Naive thymus-derived CD4-positive, alpha-beta T cell (primary cell): Measurements from ENCODE around the gene GP9. TPM values are rescaled to one million over a fixed set of nuclear protein-coding genes. Genes with fewer than 3 reads are reported as not detected.
A peak's percentile ranks its signal among the peaks of the same experiment; 100 is the strongest.
"Not testable (repeated sequence)": the region's sequence is repeated elsewhere in the genome, so short reads cannot be mapped to it uniquely, and the experiment has no call there.

Experiments
- ATAC-seq: fragments of 150-1000 bp; cut with Tn5 transposase; 2 replicates; pipeline ENCODE4 v1.10.0; 2021; ENCODE audit warnings: mild to moderate bottlenecking, moderate library complexity
- CTCF ChIA-PET: fragments of 350-600 bp; sonication (Branson Sonifier 250); formaldehyde crosslinking; loops from one replicate; lab custom pipeline; 2021; ENCODE audit warnings: antibody characterized with exemption; lab: Charles Lee
- POLR2A ChIA-PET: fragments of 350-600 bp; sonication (Branson Sonifier 250); formaldehyde crosslinking; loops from one replicate; lab custom pipeline; 2021; ENCODE audit warnings: antibody characterized with exemption, inconsistent platforms; lab: Charles Lee
- DNase-seq, 9 donors: peaks; one replicate each; pipeline versions ENCODE4 v3.0.0 to v3.0.0-alpha.2; 2020 to 2022; ENCODE audit warnings: mixed read lengths in 1 of 9
- H3K27ac ChIP-seq: one replicate; pipeline ENCODE4 v1.7.0; 2013; ENCODE audit warnings: mild to moderate bottlenecking, low read depth, low read length, moderate library complexity
- H3K27me3 ChIP-seq, 2 donors: one replicate each; pipeline ENCODE4 v1.7.0; 2013; ENCODE audit warnings: low read length in 2 of 2, mild to moderate bottlenecking in 2 of 2, moderate library complexity in 2 of 2; ENCODE audit not compliant: control insufficient read depth in 2 of 2, insufficient read depth in 2 of 2
- H3K36me3 ChIP-seq, 3 experiments: 1 replicate in 2 of 3; 2 replicates in 1 of 3; pipeline ENCODE4 v1.7.0; 2013; ENCODE audit warnings: low read length in 3 of 3, mild to moderate bottlenecking in 3 of 3, moderate library complexity in 1 of 3; ENCODE audit not compliant: insufficient read depth in 3 of 3, control insufficient read depth in 2 of 3
- H3K4me1 ChIP-seq, 2 donors: one replicate each; pipeline ENCODE4 v1.7.0; 2013; ENCODE audit warnings: low read length in 2 of 2, mild to moderate bottlenecking in 2 of 2, moderate library complexity in 1 of 2; ENCODE audit not compliant: control insufficient read depth in 2 of 2, insufficient read depth in 2 of 2
- H3K4me3 ChIP-seq: 2 replicates; pipeline ENCODE4 v1.7.0; 2013; ENCODE audit warnings: mild to moderate bottlenecking, low read length
- H3K9me3 ChIP-seq, 3 experiments: 1 replicate in 2 of 3; 2 replicates in 1 of 3; pipeline ENCODE4 v1.7.0; 2013; ENCODE audit warnings: low read length in 3 of 3; ENCODE audit not compliant: control insufficient read depth in 2 of 3
- H3K27ac Mint-ChIP-seq, 9 donors: one replicate each; pipeline ENCODE4 v1.8.0; 2020 to 2022; ENCODE audit warnings: mixed read lengths in 9 of 9, mild to moderate bottlenecking in 8 of 9, moderate library complexity in 5 of 9, inconsistent platforms in 2 of 9
- H3K27me3 Mint-ChIP-seq, 5 donors: one replicate each; pipeline ENCODE4 v1.8.0; 2021 to 2022; ENCODE audit warnings: mixed read lengths in 5 of 5, mild to moderate bottlenecking in 1 of 5
- H3K36me3 Mint-ChIP-seq, 5 donors: one replicate each; pipeline ENCODE4 v1.8.0; 2020 to 2022; ENCODE audit warnings: mixed read lengths in 5 of 5, mild to moderate bottlenecking in 3 of 5, inconsistent platforms in 1 of 5
- H3K4me1 Mint-ChIP-seq, 7 donors: one replicate each; pipeline ENCODE4 v1.8.0; 2020 to 2022; ENCODE audit warnings: mixed read lengths in 7 of 7, mild to moderate bottlenecking in 3 of 7, inconsistent platforms in 1 of 7
- H3K4me3 Mint-ChIP-seq, 10 donors: one replicate each; pipeline ENCODE4 v1.8.0; 2020 to 2022; ENCODE audit warnings: mild to moderate bottlenecking in 10 of 10, mixed read lengths in 10 of 10, moderate library complexity in 6 of 10, inconsistent platforms in 2 of 10
- H3K9me3 Mint-ChIP-seq, 11 donors: one replicate each; pipeline ENCODE4 v1.8.0; 2020 to 2022; ENCODE audit warnings: mixed read lengths in 11 of 11, mild to moderate bottlenecking in 4 of 11, inconsistent platforms in 1 of 11, moderate library complexity in 1 of 11
- intact Hi-C, 2 donors: fragments of 100-400 bp; cut with micrococcal nuclease; formaldehyde crosslinking; loops; one replicate each; pipeline ENCODE4 v1.15.1; 2023
- polyA plus RNA-seq, 2 donors: library from polyadenylated mRNA; unstranded; fragments of 300-500 nt; fragmentation: Illumina TruSeq; gene quantifications; one replicate each; pipeline ENCODE4 v1.2.3, GENCODE V29; 2021
- total RNA-seq, 6 experiments: library from RNA in 5 of 6; stranded (reverse) in 5 of 6; gene quantifications; 1 replicate in 5 of 6; 2 replicates in 1 of 6; pipeline ENCODE4 v1.2.3 and lab custom pipeline; 2021 to 2026

The GP9 gene
- total and polyA plus RNA-seq, 7 experiments from 2014 or later = 2.5 TPM; not detected in 6

- H3K4me3 ChIP-seq = peak overlapping the region; percentile 30
- ChIA-PET CTCF (interaction anchor here (0.7 to 1.5 kb wide), 11 partner anchors 8 to 189 kb away, joined by 3 to 9 read pairs (median 3); partner anchors contain the start of genes ACAD9 and GP9), POLR2A (interaction anchor here (0.7 to 6.5 kb wide), 8 partner anchors 8 to 106 kb away, joined by 3 to 42 read pairs (median 4); partner anchors contain the start of gene RAB43)
- Mint-ChIP-seq H3K27me3 (peaks cover 0 to 5% (median 0%) of the 10 kb centered on the region in 5 donors), H3K9me3 (no peaks in the 10 kb centered on the region), H3K4me1 (peaks cover 2 to 28% (median 15%) of the 10 kb centered on the region in 7 donors), H3K27ac (peak overlapping the region in 3 of 9 donors; percentile 19 to 75 (median 64)), H3K36me3 (peaks cover 0 to 3% (median 0%) of the 10 kb centered on the region in 5 donors), H3K4me3 (peak overlapping the region; percentile 60 to 85 (median 76))
- ATAC-seq (peak; percentile 32), DNase-seq (no peak)
- intact Hi-C loops = loop anchor here (1.0 to 2.0 kb wide), 2 partner anchors 52 to 53 kb away; partner anchors contain the start of gene RAB43 (in 2 of the 2)
- H3K36me3 ChIP-seq = no peaks in the 10 kb centered on the region
- no peaks in the 10 kb centered on the region for H3K4me1 ChIP-seq
- H3K9me3 ChIP-seq = no peaks in the 10 kb centered on the region
- H3K27me3 ChIP-seq = no peaks in the 10 kb centered on the region
- H3K27ac ChIP-seq = peak overlapping the region; percentile 50
Observed at GRCh38 chr3:129068291-129068886, 7.8 kb downstream of the GP9 start.

DNA sequence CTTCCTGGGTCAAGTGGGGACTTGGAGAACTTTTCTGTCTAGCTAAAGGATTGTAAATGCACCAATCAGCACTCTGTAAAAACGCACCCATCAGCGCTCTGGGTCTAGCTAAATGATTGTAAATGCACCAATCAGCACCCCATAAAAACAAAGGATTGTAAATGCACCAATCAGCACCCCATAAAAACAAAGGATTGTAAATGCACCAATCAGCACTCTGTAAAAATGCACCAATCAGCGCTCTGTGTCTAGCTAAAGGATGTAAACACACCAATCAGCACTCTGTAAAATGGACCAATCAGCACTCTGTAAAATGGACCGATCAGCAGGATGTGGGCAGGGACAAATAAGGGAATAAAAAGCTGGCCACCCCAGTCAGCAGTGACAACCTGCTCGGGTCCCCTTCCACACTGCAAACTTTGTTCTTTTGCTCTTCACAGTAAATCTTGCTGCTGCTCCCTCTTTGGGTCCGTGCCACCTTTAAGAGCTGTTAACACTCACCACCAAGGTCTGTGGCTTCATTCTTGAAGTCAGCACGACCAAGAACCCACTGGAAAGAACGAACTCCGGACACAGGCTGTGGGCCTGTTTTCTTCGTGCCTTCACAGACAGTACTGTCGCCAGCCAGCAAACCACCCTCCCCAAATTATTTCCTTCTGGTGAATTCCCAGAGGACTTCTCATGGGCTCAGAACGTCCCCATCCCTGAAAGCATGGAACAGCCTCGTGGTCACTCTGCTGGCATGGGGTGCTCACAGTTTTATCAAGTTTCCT is 8.9 kb downstream of the GP9 start:
- Mint-ChIP-seq H3K27ac (peak overlapping the region in 3 of 9 donors; percentile 31 to 66 (median 45)), H3K4me1 (peaks cover 2 to 28% (median 15%) of the 10 kb centered on the region in 7 donors), H3K4me3 (peak overlapping the region in 8 of 10 donors; percentile 21 to 84 (median 54))
- H3K27me3 Mint-ChIP-seq, DNase-seq, H3K9me3 Mint-ChIP-seq, ATAC-seq, H3K4me3 ChIP-seq, H3K27ac ChIP-seq, H3K36me3 Mint-ChIP-seq, H3K4me1 ChIP-seq, H3K9me3 ChIP-seq, H3K27me3 ChIP-seq, H3K36me3 ChIP-seq: not testable (repeated sequence)
- CTCF ChIA-PET = interaction anchor here (0.7 to 1.5 kb wide), 7 partner anchors 15 to 190 kb away, joined by 3 to 9 read pairs (median 3); partner anchors contain the start of gene ACAD9
- POLR2A ChIA-PET = interaction anchor here (0.7 to 6.5 kb wide), 8 partner anchors 14 to 205 kb away, joined by 3 to 42 read pairs (median 4); partner anchors contain the start of gene RAB43
- intact Hi-C loops = loop anchor here in 1 of 2 donors (2.0 kb wide), 1 partner anchor 51 kb away; the partner anchor contains the start of gene RAB43

DNA sequence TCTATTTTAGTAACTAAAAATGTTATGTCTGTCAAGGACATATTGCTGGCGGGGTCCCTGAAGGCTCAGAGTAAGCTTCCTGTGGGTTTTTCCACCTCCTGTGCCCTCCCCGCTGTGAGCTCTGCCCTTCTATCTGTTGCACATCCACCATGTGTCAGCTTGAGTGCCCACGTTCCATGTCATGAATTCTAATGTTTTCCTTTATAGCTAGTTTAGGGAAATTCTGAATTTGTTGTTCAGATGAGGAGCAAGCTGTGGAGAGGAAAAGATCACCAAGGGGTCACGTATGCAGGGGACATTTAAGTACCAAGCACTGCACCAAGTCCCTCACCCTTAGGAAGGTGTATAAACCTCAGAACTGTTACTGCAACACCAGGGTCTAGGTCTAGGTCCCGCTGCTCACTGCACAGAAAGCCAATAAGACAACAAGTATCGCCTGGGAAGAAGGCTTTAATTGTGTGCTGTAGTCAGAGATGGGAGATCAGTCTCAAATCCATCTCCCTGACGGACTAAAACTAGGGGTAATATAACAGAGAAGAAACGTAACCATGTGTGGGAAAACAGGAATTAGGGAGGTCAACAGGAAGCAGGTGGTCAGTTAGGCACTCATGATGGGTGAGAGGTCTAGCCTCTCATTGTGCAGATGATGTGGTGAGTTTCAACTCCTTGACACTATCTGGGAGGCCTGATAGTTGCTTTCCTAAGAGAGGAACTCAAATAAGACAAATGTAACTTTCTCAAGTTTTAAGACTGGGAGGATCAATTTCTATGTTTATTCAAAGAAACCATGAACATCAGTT is 9.7 kb downstream of the GP9 start:
- Histone ChIP-seq H3K9me3 (no peaks in the 10 kb centered on the region), H3K4me3 (no peak overlapping the region), H3K36me3 (no peaks in the 10 kb centered on the region), H3K27ac (no peak overlapping the region), H3K27me3 (no peaks in the 10 kb centered on the region), H3K4me1 (no peaks in the 10 kb centered on the region)
- ChIA-PET CTCF (interaction anchor here (0.6 to 1.4 kb wide), 2 partner anchors 36 to 275 kb away, joined by 3 read pairs; no protein-coding TSS in a partner anchor), POLR2A (interaction anchor here (0.6 to 6.5 kb wide), 6 partner anchors 31 to 204 kb away, joined by 3 to 42 read pairs (median 3); partner anchors contain the start of gene RAB43)
- peaks cover 2 to 28% (median 15%) of the 10 kb centered on the region in 7 donors for H3K4me1 Mint-ChIP-seq
- peaks cover 0 to 3% (median 0%) of the 10 kb centered on the region in 5 donors for H3K36me3 Mint-ChIP-seq
- peak overlapping the region in 2 of 10 donors; percentile 18 to 69 for H3K4me3 Mint-ChIP-seq
- H3K27ac Mint-ChIP-seq = peak overlapping the region in 2 of 9 donors; percentile 45 to 66
- ATAC-seq (no peak), DNase-seq (no peak)
- peaks cover 0 to 5% (median 0%) of the 10 kb centered on the region in 5 donors for H3K27me3 Mint-ChIP-seq
- no peaks in the 10 kb centered on the region for H3K9me3 Mint-ChIP-seq
- intact Hi-C loops = no loop called here

DNA sequence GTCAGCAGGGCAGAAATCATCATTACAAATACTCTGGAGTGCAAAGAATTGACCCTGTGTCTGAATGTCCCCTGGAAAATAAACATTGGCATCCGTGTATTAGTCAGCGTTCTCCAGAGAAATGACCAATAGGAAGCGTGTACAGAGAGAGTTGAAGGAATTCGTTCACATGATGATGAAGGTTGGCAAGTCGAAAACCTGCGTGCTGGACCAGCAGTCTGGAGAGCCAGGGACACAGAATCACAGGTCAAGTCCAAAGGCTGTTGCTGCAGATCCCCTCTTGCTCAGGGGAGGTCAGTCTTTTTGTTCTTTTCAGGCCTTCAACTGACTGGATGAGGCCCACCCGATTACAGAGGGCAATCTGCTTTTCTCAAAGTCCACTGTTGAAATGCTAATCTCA is 16.6 kb downstream of the GP9 start:
- Histone ChIP-seq H3K4me1 (no peaks in the 10 kb centered on the region), H3K36me3 (no peaks in the 10 kb centered on the region), H3K27me3 (no peaks in the 10 kb centered on the region), H3K9me3 (no peaks in the 10 kb centered on the region), H3K4me3 (no peak overlapping the region), H3K27ac (no peak overlapping the region)
- ChIA-PET POLR2A (no interaction called here), CTCF (no interaction called here)
- no peak overlapping the region for H3K4me3 Mint-ChIP-seq
- ATAC-seq (no peak), DNase-seq (no peak)
- intact Hi-C loops = no loop called here
- no peaks in the 10 kb centered on the region for H3K27me3 Mint-ChIP-seq
- H3K36me3 Mint-ChIP-seq = no peaks in the 10 kb centered on the region
- H3K9me3 Mint-ChIP-seq = no peaks in the 10 kb centered on the region
- H3K27ac Mint-ChIP-seq = peak overlapping the region in 1 of 9 donors; percentile 25
- H3K4me1 Mint-ChIP-seq = peaks cover 3 to 13% (median 9%) of the 10 kb centered on the region in 7 donors

GRCh38 chr3:129078510-129078909 is 17.9 kb downstream of the GP9 start:
- no peaks in the 10 kb centered on the region for H3K36me3 ChIP-seq
- no peak overlapping the region for H3K4me3 Mint-ChIP-seq
- ATAC-seq (no peak), DNase-seq (no peak)
- no peak overlapping the region for H3K27ac ChIP-seq
- no peaks in the 10 kb centered on the region for H3K4me1 ChIP-seq
- H3K36me3 Mint-ChIP-seq = no peaks in the 10 kb centered on the region
- ChIA-PET POLR2A (interaction anchor here (0.7 to 0.8 kb wide), 2 partner anchors 41 to 108 kb away, joined by 3 read pairs; no protein-coding TSS in a partner anchor), CTCF (no interaction called here)
- peaks cover 3 to 19% (median 11%) of the 10 kb centered on the region in 7 donors for H3K4me1 Mint-ChIP-seq
- no peaks in the 10 kb centered on the region for H3K9me3 Mint-ChIP-seq
- H3K27me3 Mint-ChIP-seq = no peaks in the 10 kb centered on the region
- H3K27ac Mint-ChIP-seq = no peak overlapping the region
- no peaks in the 10 kb centered on the region for H3K27me3 ChIP-seq
- no peaks in the 10 kb centered on the region for H3K9me3 ChIP-seq
- intact Hi-C loops = no loop called here
- H3K4me3 ChIP-seq = no peak overlapping the region
